Naive thymus-derived CD4-positive, alpha-beta T cell (primary cell): ENCODE measurements around the gene DYNC1I2. TPM values are rescaled to one million over a fixed set of nuclear protein-coding genes. Genes with fewer than 3 reads are reported as not detected.
"Not testable (repeated sequence)": the region's sequence is repeated elsewhere in the genome, so short reads cannot be mapped to it uniquely, and the experiment has no call there.

ENCODE experiments used
- ATAC-seq: fragments of 150-1000 bp; cut with Tn5 transposase; 2 replicates; pipeline ENCODE4 v1.10.0; 2021; ENCODE audit warnings: mild to moderate bottlenecking, moderate library complexity
- CTCF ChIA-PET: fragments of 350-600 bp; sonication (Branson Sonifier 250); formaldehyde crosslinking; loops from one replicate; lab custom pipeline; 2021; ENCODE audit warnings: antibody characterized with exemption; lab: Charles Lee
- POLR2A ChIA-PET: fragments of 350-600 bp; sonication (Branson Sonifier 250); formaldehyde crosslinking; loops from one replicate; lab custom pipeline; 2021; ENCODE audit warnings: antibody characterized with exemption, inconsistent platforms; lab: Charles Lee
- DNase-seq, 9 donors: peaks; one replicate each; pipeline versions ENCODE4 v3.0.0 to v3.0.0-alpha.2; 2020 to 2022; ENCODE audit warnings: mixed read lengths in 1 of 9
- H3K27ac ChIP-seq: one replicate; pipeline ENCODE4 v1.7.0; 2013; ENCODE audit warnings: mild to moderate bottlenecking, low read depth, low read length, moderate library complexity
- H3K27me3 ChIP-seq, 2 donors: one replicate each; pipeline ENCODE4 v1.7.0; 2013; ENCODE audit warnings: low read length in 2 of 2, mild to moderate bottlenecking in 2 of 2, moderate library complexity in 2 of 2; ENCODE audit not compliant: control insufficient read depth in 2 of 2, insufficient read depth in 2 of 2
- H3K36me3 ChIP-seq, 3 experiments: 1 replicate in 2 of 3; 2 replicates in 1 of 3; pipeline ENCODE4 v1.7.0; 2013; ENCODE audit warnings: low read length in 3 of 3, mild to moderate bottlenecking in 3 of 3, moderate library complexity in 1 of 3; ENCODE audit not compliant: insufficient read depth in 3 of 3, control insufficient read depth in 2 of 3
- H3K4me1 ChIP-seq, 2 donors: one replicate each; pipeline ENCODE4 v1.7.0; 2013; ENCODE audit warnings: low read length in 2 of 2, mild to moderate bottlenecking in 2 of 2, moderate library complexity in 1 of 2; ENCODE audit not compliant: control insufficient read depth in 2 of 2, insufficient read depth in 2 of 2
- H3K4me3 ChIP-seq: 2 replicates; pipeline ENCODE4 v1.7.0; 2013; ENCODE audit warnings: mild to moderate bottlenecking, low read length
- H3K9me3 ChIP-seq, 3 experiments: 1 replicate in 2 of 3; 2 replicates in 1 of 3; pipeline ENCODE4 v1.7.0; 2013; ENCODE audit warnings: low read length in 3 of 3; ENCODE audit not compliant: control insufficient read depth in 2 of 3
- H3K27ac Mint-ChIP-seq, 9 donors: one replicate each; pipeline ENCODE4 v1.8.0; 2020 to 2022; ENCODE audit warnings: mixed read lengths in 9 of 9, mild to moderate bottlenecking in 8 of 9, moderate library complexity in 5 of 9, inconsistent platforms in 2 of 9
- H3K27me3 Mint-ChIP-seq, 5 donors: one replicate each; pipeline ENCODE4 v1.8.0; 2021 to 2022; ENCODE audit warnings: mixed read lengths in 5 of 5, mild to moderate bottlenecking in 1 of 5
- H3K36me3 Mint-ChIP-seq, 5 donors: one replicate each; pipeline ENCODE4 v1.8.0; 2020 to 2022; ENCODE audit warnings: mixed read lengths in 5 of 5, mild to moderate bottlenecking in 3 of 5, inconsistent platforms in 1 of 5
- H3K4me1 Mint-ChIP-seq, 7 donors: one replicate each; pipeline ENCODE4 v1.8.0; 2020 to 2022; ENCODE audit warnings: mixed read lengths in 7 of 7, mild to moderate bottlenecking in 3 of 7, inconsistent platforms in 1 of 7
- H3K4me3 Mint-ChIP-seq, 10 donors: one replicate each; pipeline ENCODE4 v1.8.0; 2020 to 2022; ENCODE audit warnings: mild to moderate bottlenecking in 10 of 10, mixed read lengths in 10 of 10, moderate library complexity in 6 of 10, inconsistent platforms in 2 of 10
- H3K9me3 Mint-ChIP-seq, 11 donors: one replicate each; pipeline ENCODE4 v1.8.0; 2020 to 2022; ENCODE audit warnings: mixed read lengths in 11 of 11, mild to moderate bottlenecking in 4 of 11, inconsistent platforms in 1 of 11, moderate library complexity in 1 of 11
- intact Hi-C, 2 donors: fragments of 100-400 bp; cut with micrococcal nuclease; formaldehyde crosslinking; loops; one replicate each; pipeline ENCODE4 v1.15.1; 2023
- polyA plus RNA-seq, 2 donors: library from polyadenylated mRNA; unstranded; fragments of 300-500 nt; fragmentation: Illumina TruSeq; gene quantifications; one replicate each; pipeline ENCODE4 v1.2.3, GENCODE V29; 2021
- total RNA-seq, 6 experiments: library from RNA in 5 of 6; stranded (reverse) in 5 of 6; gene quantifications; 1 replicate in 5 of 6; 2 replicates in 1 of 6; pipeline ENCODE4 v1.2.3 and lab custom pipeline; 2021 to 2026

The DYNC1I2 gene
- total and polyA plus RNA-seq, 7 experiments from 2014 or later, result 21.1 to 57.0 (median 32.8) TPM

GRCh38 chr2:171745141-171745540 lies 57.9 kb downstream of the DYNC1I2 start:
- Histone ChIP-seq H3K9me3 (no peaks in the 10 kb centered on the region), H3K27me3 (no peaks in the 10 kb centered on the region), H3K4me1 (no peaks in the 10 kb centered on the region), H3K27ac (no peak overlapping the region), H3K4me3 (no peak overlapping the region), H3K36me3 (peaks cover 9 to 38% (median 13%) of the 10 kb centered on the region in 3 experiments)
- POLR2A ChIA-PET, result no interaction called here
- DNase-seq (no peak), ATAC-seq (no peak)
- Mint-ChIP-seq H3K4me3 (no peak overlapping the region), H3K27me3 (no peaks in the 10 kb centered on the region), H3K4me1 (peaks cover 0 to 8% (median 3%) of the 10 kb centered on the region in 7 donors), H3K27ac (no peak overlapping the region), H3K36me3 (peaks cover 9 to 68% (median 45%) of the 10 kb centered on the region in 5 donors), H3K9me3 (no peaks in the 10 kb centered on the region)
- CTCF ChIA-PET, result no interaction called here
- intact Hi-C loops, result no loop called here

GRCh38 chr2:171745806-171746205 lies 58.5 kb downstream of the DYNC1I2 start:
- POLR2A ChIA-PET, result no interaction called here
- H3K36me3 ChIP-seq, result peaks cover 9 to 38% (median 15%) of the 10 kb centered on the region in 3 experiments
- H3K27ac Mint-ChIP-seq, result no peak overlapping the region

GRCh38 chr2:171747371-171747770 lies 60.1 kb downstream of the DYNC1I2 start:
- ATAC-seq, result no peak
- no peaks in the 10 kb centered on the region for H3K9me3 Mint-ChIP-seq
- H3K36me3 Mint-ChIP-seq, result peaks cover 6 to 65% (median 49%) of the 10 kb centered on the region in 5 donors
- Histone ChIP-seq H3K4me1 (no peaks in the 10 kb centered on the region), H3K36me3 (peaks cover 9 to 42% (median 10%) of the 10 kb centered on the region in 3 experiments), H3K27ac (no peak overlapping the region), H3K9me3 (no peaks in the 10 kb centered on the region), H3K27me3 (no peaks in the 10 kb centered on the region), H3K4me3 (no peak overlapping the region)
- H3K27me3 Mint-ChIP-seq, result no peaks in the 10 kb centered on the region
- POLR2A ChIA-PET, result no interaction called here
- peaks cover 0 to 2% (median 0%) of the 10 kb centered on the region in 7 donors for H3K4me1 Mint-ChIP-seq
- CTCF ChIA-PET, result no interaction called here
- no peak overlapping the region for H3K27ac Mint-ChIP-seq
- no peak for DNase-seq
- intact Hi-C loops, result no loop called here
- no peak overlapping the region for H3K4me3 Mint-ChIP-seq

More at GRCh38 chr2:171745806-171746205, 58.5 kb downstream of the DYNC1I2 start:
- Mint-ChIP-seq H3K4me3 (no peak overlapping the region), H3K27me3 (no peaks in the 10 kb centered on the region), H3K4me1 (peaks cover 0 to 8% (median 2%) of the 10 kb centered on the region in 7 donors), H3K36me3 (peaks cover 8 to 68% (median 40%) of the 10 kb centered on the region in 5 donors), H3K9me3 (no peaks in the 10 kb centered on the region)
- H3K4me1 ChIP-seq, result no peaks in the 10 kb centered on the region
- no peaks in the 10 kb centered on the region for H3K27me3 ChIP-seq
- no peak for DNase-seq
- no peak overlapping the region for H3K27ac ChIP-seq
- intact Hi-C loops, result no loop called here
- CTCF ChIA-PET, result no interaction called here
- no peak for ATAC-seq
- no peaks in the 10 kb centered on the region for H3K9me3 ChIP-seq
- H3K4me3 ChIP-seq, result no peak overlapping the region

GRCh38 chr2:171754254-171754939 lies 67.1 kb downstream of the DYNC1I2 start:
- no peaks in the 10 kb centered on the region for H3K27me3 ChIP-seq
- POLR2A ChIA-PET, result no interaction called here
- no peaks in the 10 kb centered on the region for H3K4me1 ChIP-seq
- H3K9me3 ChIP-seq, result no peaks in the 10 kb centered on the region
- Mint-ChIP-seq H3K9me3 (peaks cover 0 to 40% (median 16%) of the 10 kb centered on the region in 11 donors), H3K27me3 (no peaks in the 10 kb centered on the region), H3K27ac (peak overlapping the region in 1 of 9 donors; percentile 23), H3K36me3 (peaks cover 9 to 78% (median 64%) of the 10 kb centered on the region in 5 donors), H3K4me1 (no peaks in the 10 kb centered on the region), H3K4me3 (no peak overlapping the region)
- peaks cover 0 to 10% (median 4%) of the 10 kb centered on the region in 3 experiments for H3K36me3 ChIP-seq
- ATAC-seq (no peak), DNase-seq (no peak)
- H3K27ac ChIP-seq, result no peak overlapping the region
- CTCF ChIA-PET, result no interaction called here
- intact Hi-C loops, result no loop called here
- no peak overlapping the region for H3K4me3 ChIP-seq

- peaks cover 0 to 15% (median 5%) of the 10 kb centered on the region in 3 experiments for H3K36me3 ChIP-seq
- H3K4me3 Mint-ChIP-seq, H3K4me3 ChIP-seq, H3K27ac Mint-ChIP-seq, H3K27me3 Mint-ChIP-seq, POLR2A ChIA-PET, H3K4me1 ChIP-seq, H3K27me3 ChIP-seq, intact Hi-C loops, ATAC-seq, DNase-seq, H3K9me3 ChIP-seq, CTCF ChIA-PET, H3K4me1 Mint-ChIP-seq, H3K27ac ChIP-seq: not testable (repeated sequence)
- peaks cover 0 to 53% (median 22%) of the 10 kb centered on the region in 11 donors for H3K9me3 Mint-ChIP-seq
- peaks cover 25 to 81% (median 68%) of the 10 kb centered on the region in 5 donors for H3K36me3 Mint-ChIP-seq
Observed at GRCh38 chr2:171758762-171759161, 71.5 kb downstream of the DYNC1I2 start.

GRCh38 chr2:171761176-171761575 lies 73.9 kb downstream of the DYNC1I2 start:
- H3K4me1 Mint-ChIP-seq, H3K4me3 ChIP-seq, ATAC-seq, H3K9me3 ChIP-seq, H3K27me3 Mint-ChIP-seq, H3K27me3 ChIP-seq, intact Hi-C loops, H3K27ac ChIP-seq, H3K4me1 ChIP-seq, H3K4me3 Mint-ChIP-seq, DNase-seq, CTCF ChIA-PET, H3K27ac Mint-ChIP-seq: not testable (repeated sequence)
- POLR2A ChIA-PET, result interaction anchor here (0.8 to 1.0 kb wide), 2 partner anchors 42 to 295 kb away, joined by 3 read pairs; no protein-coding TSS in a partner anchor
- peaks cover 0 to 15% (median 5%) of the 10 kb centered on the region in 3 experiments for H3K36me3 ChIP-seq
- peaks cover 25 to 65% (median 59%) of the 10 kb centered on the region in 5 donors for H3K36me3 Mint-ChIP-seq
- H3K9me3 Mint-ChIP-seq, result peaks cover 0 to 44% (median 17%) of the 10 kb centered on the region in 11 donors
